Activated T-helper 1 cell treated with anti-CD3 and anti-CD28 coated beads, Interleukin-12 subunit alpha, Interleukin-12 subunit beta, Interleukin-2, Interleukin-4 antibody, amounts not matched to agents 30 ng/mL and 10 ng/mL and 1 ng/mL, durations not matched to agents 14 hours and 24 hours and 36 hours (primary cell): Measurements from ENCODE around the gene ARHGEF9. TPM values are rescaled to one million over a fixed set of nuclear protein-coding genes. Genes with fewer than 3 reads are reported as not detected.
"Not testable (repeated sequence)": the region's sequence is repeated elsewhere in the genome, so short reads cannot be mapped to it uniquely, and the experiment has no call there.

ENCODE experiments used
- DNase-seq: peaks from one replicate; pipeline ENCODE4 v3.0.0; 2021; ENCODE audit warnings: low spot score
- H3K27ac Mint-ChIP-seq: one replicate; pipeline ENCODE4 v1.8.0; 2021; ENCODE audit warnings: mild to moderate bottlenecking, mixed read lengths
- H3K27me3 Mint-ChIP-seq: one replicate; pipeline ENCODE4 v1.8.0; 2022; ENCODE audit warnings: mild to moderate bottlenecking, moderate library complexity, mixed read lengths; ENCODE audit not compliant: insufficient read depth
- H3K36me3 Mint-ChIP-seq: one replicate; pipeline ENCODE4 v1.8.0; 2021; ENCODE audit warnings: low read depth, mixed read lengths
- H3K4me1 Mint-ChIP-seq: one replicate; pipeline ENCODE4 v1.8.0; 2021; ENCODE audit warnings: low read depth, mixed read lengths
- H3K4me3 Mint-ChIP-seq: one replicate; pipeline ENCODE4 v1.8.0; 2021; ENCODE audit warnings: mild to moderate bottlenecking, moderate library complexity, mixed read lengths
- H3K9me3 Mint-ChIP-seq: one replicate; pipeline ENCODE4 v1.8.0; 2021; ENCODE audit warnings: mixed read lengths
- intact Hi-C: fragments of 100-400 bp; cut with micrococcal nuclease; formaldehyde crosslinking; loops from one replicate; pipeline ENCODE4 v1.15.1; 2024
- total RNA-seq: library from RNA; stranded (reverse); gene quantifications from 2 replicates; pipeline ENCODE4 v1.2.3, GENCODE V29; 2022

ARHGEF9 gene
- 18.9 and 20.2 TPM in 2 replicates for total RNA-seq

GRCh38 chrX:63784902-63785707, at the start of gene ARHGEF9:
TSS of gene ARHGEF9 (minus strand) at chrX:63785214. CDS start at chrX:63785145, 69 bp downstream.
- no peaks in the 10 kb centered on the region for H3K36me3 Mint-ChIP-seq
- DNase-seq, result no peak
- peaks cover 4% of the 10 kb centered on the region for H3K9me3 Mint-ChIP-seq

GRCh38 chrX:63825446-63825845, 40.4 kb upstream of the ARHGEF9 start:
- intact Hi-C loops, DNase-seq, H3K9me3 Mint-ChIP-seq, H3K27me3 Mint-ChIP-seq, H3K4me3 Mint-ChIP-seq, H3K36me3 Mint-ChIP-seq, H3K4me1 Mint-ChIP-seq, H3K27ac Mint-ChIP-seq: not testable (repeated sequence)

More at GRCh38 chrX:63784902-63785707, at the start of gene ARHGEF9:
- H3K27me3 Mint-ChIP-seq, result no peaks in the 10 kb centered on the region
- H3K27ac Mint-ChIP-seq, result no peak within 1 kb of the TSS
- intact Hi-C loops, result no loop called here
- H3K4me1 Mint-ChIP-seq, result no peaks in the 10 kb centered on the region
- peak within 1 kb of the TSS; percentile 33 for H3K4me3 Mint-ChIP-seq

GRCh38 chrX:63818156-63818555, 33.1 kb upstream of the ARHGEF9 start:
- no peak overlapping the region for H3K27ac Mint-ChIP-seq
- no peaks in the 10 kb centered on the region for H3K4me1 Mint-ChIP-seq
- H3K4me3 Mint-ChIP-seq, result no peak overlapping the region
- no peak for DNase-seq
- H3K36me3 Mint-ChIP-seq, result no peaks in the 10 kb centered on the region
- H3K27me3 Mint-ChIP-seq, result no peaks in the 10 kb centered on the region
- no peaks in the 10 kb centered on the region for H3K9me3 Mint-ChIP-seq
- intact Hi-C loops, result no loop called here

DNA sequence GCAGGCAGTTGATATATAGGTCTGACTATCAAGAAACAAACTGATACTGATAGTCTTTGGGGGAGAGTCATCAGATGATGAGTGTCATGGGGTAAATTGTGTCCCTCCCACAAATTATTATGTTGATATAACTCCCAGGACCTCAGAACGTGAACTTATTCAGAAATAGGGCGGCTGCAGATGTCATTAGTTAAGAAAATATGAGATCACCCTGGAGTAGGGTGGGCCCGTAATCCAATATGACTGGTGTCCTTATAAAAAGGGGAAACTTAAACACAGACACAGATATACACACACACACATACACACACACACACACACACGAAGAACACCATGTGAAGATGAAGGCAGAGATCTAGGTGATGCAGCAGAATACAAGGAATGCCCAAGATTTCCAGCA, 32.7 kb upstream of the ARHGEF9 start:
- Mint-ChIP-seq H3K27ac (no peak overlapping the region), H3K27me3 (no peaks in the 10 kb centered on the region), H3K4me1 (no peaks in the 10 kb centered on the region), H3K4me3 (no peak overlapping the region), H3K36me3 (no peaks in the 10 kb centered on the region), H3K9me3 (no peaks in the 10 kb centered on the region)
- no peak for DNase-seq
- intact Hi-C loops, result no loop called here

DNA sequence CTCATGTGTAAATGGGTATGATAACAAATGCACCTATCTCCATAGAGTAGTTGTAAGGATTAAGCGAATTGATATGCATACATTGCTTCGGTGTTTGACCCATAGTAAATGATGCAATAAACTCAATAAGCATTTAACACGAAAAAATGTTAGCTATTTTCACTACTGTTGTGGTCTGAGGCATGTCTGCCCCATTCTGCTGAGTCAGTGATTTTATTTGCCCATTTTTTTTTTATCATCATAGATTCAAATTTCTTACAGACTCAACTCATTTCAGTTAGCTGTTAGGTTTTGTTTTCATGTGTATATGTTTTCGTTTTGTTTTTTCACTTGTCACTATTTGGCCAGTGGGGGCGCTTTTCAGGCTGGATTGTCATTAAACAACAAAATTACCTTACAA, 27.8 kb upstream of the ARHGEF9 start:
- DNase-seq, result no peak
- H3K27me3 Mint-ChIP-seq, result peaks cover under 1% of the 10 kb centered on the region
- H3K27ac Mint-ChIP-seq, result no peak overlapping the region
- intact Hi-C loops, result no loop called here
- H3K9me3 Mint-ChIP-seq, result no peaks in the 10 kb centered on the region
- no peaks in the 10 kb centered on the region for H3K36me3 Mint-ChIP-seq
- no peaks in the 10 kb centered on the region for H3K4me1 Mint-ChIP-seq
- H3K4me3 Mint-ChIP-seq, result no peak overlapping the region

DNA sequence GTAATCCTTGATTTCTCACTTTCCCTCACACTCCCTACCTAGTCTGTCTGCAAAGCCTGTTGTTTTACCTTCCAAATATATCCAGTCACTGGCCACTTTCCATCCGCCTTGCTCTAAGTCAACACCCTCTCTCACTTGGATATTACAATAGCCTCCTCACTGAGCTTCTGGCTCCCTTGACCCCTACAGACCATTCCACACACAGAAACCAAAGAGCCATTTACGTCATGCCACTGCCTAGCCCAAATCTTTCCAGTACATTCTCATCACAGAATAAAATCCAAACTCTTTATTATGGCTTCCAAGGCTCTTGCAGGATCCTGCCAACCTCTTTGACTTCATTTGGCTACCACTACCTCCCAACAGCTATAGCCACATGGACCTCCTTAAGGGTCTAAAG, 25.7 kb upstream of the ARHGEF9 start:
- Mint-ChIP-seq H3K27ac (no peak overlapping the region), H3K4me1 (no peaks in the 10 kb centered on the region), H3K27me3 (peaks cover 2% of the 10 kb centered on the region), H3K4me3 (no peak overlapping the region), H3K36me3 (no peaks in the 10 kb centered on the region), H3K9me3 (no peaks in the 10 kb centered on the region)
- DNase-seq, result no peak
- intact Hi-C loops, result no loop called here

- Mint-ChIP-seq H3K36me3 (no peaks in the 10 kb centered on the region), H3K27ac (no peak overlapping the region), H3K27me3 (peaks cover 2% of the 10 kb centered on the region), H3K4me3 (no peak overlapping the region), H3K4me1 (no peaks in the 10 kb centered on the region), H3K9me3 (no peaks in the 10 kb centered on the region)
- intact Hi-C loops, result no loop called here
- no peak for DNase-seq
Measured at GRCh38 chrX:63809173-63809572, 24.2 kb upstream of the ARHGEF9 start.

GRCh38 chrX:63795406-63795805, 10.4 kb upstream of the ARHGEF9 start:
- intact Hi-C loops, H3K4me1 Mint-ChIP-seq, H3K27ac Mint-ChIP-seq, DNase-seq, H3K9me3 Mint-ChIP-seq, H3K36me3 Mint-ChIP-seq, H3K4me3 Mint-ChIP-seq, H3K27me3 Mint-ChIP-seq: not testable (repeated sequence)

- intact Hi-C loops, result no loop called here
- no peaks in the 10 kb centered on the region for H3K27me3 Mint-ChIP-seq
- H3K36me3 Mint-ChIP-seq, result no peaks in the 10 kb centered on the region
- no peak overlapping the region for H3K27ac Mint-ChIP-seq
- H3K4me3 Mint-ChIP-seq, result no peak overlapping the region
- no peak for DNase-seq
- H3K9me3 Mint-ChIP-seq, result peaks cover 4% of the 10 kb centered on the region
- no peaks in the 10 kb centered on the region for H3K4me1 Mint-ChIP-seq
Measured at GRCh38 chrX:63785708-63786040, 660 bp upstream of the ARHGEF9 start.

- H3K4me1 Mint-ChIP-seq, result no peaks in the 10 kb centered on the region
- H3K27me3 Mint-ChIP-seq, result no peaks in the 10 kb centered on the region
- no peak overlapping the region for H3K4me3 Mint-ChIP-seq
- intact Hi-C loops, result no loop called here
- H3K36me3 Mint-ChIP-seq, result no peaks in the 10 kb centered on the region
- DNase-seq, result no peak
- H3K9me3 Mint-ChIP-seq, result peaks cover 4% of the 10 kb centered on the region
- no peak overlapping the region for H3K27ac Mint-ChIP-seq
Measured at GRCh38 chrX:63784346-63784901, 590 bp downstream of the ARHGEF9 start.

- peaks cover 4% of the 10 kb centered on the region for H3K9me3 Mint-ChIP-seq
- H3K36me3 Mint-ChIP-seq, result no peaks in the 10 kb centered on the region
- no peak for DNase-seq
- intact Hi-C loops, result no loop called here
- H3K27ac Mint-ChIP-seq, result no peak overlapping the region
- H3K27me3 Mint-ChIP-seq, result no peaks in the 10 kb centered on the region
- H3K4me1 Mint-ChIP-seq, result no peaks in the 10 kb centered on the region
- no peak overlapping the region for H3K4me3 Mint-ChIP-seq
Measured at GRCh38 chrX:63782515-63782914, 2.5 kb downstream of the ARHGEF9 start.

- no peak overlapping the region for H3K4me3 Mint-ChIP-seq
Measured at GRCh38 chrX:63768760-63769159, 16.3 kb downstream of the ARHGEF9 start.

DNA sequence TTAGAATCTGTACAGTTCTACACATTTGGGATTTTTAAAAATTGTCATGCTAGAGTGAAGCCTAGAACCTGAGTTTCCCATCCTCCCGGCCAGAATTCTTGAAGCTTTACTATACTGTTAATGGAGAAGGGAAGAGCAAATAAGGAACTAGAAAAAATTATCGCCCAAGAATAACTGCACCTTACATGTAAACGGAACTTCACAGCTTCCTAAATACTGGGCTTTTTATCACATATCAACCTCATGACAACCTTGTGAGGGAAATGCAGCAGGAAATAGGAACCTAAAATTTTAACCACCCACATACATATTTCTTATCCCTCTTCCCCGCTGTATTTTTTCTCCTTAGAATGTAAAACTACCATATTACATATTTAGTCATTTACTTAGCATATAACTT, 19.3 kb downstream of the ARHGEF9 start:
- no peak for DNase-seq
- Mint-ChIP-seq H3K4me3 (no peak overlapping the region), H3K27me3 (peaks cover 5% of the 10 kb centered on the region), H3K9me3 (peaks cover 10% of the 10 kb centered on the region), H3K4me1 (peaks cover 9% of the 10 kb centered on the region), H3K36me3 (no peaks in the 10 kb centered on the region), H3K27ac (no peak overlapping the region)
- intact Hi-C loops, result no loop called here

More at GRCh38 chrX:63768760-63769159, 16.3 kb downstream of the ARHGEF9 start:
- no peaks in the 10 kb centered on the region for H3K4me1 Mint-ChIP-seq
- intact Hi-C loops, result no loop called here
- H3K27me3 Mint-ChIP-seq, result peaks cover 5% of the 10 kb centered on the region
- H3K27ac Mint-ChIP-seq, result no peak overlapping the region
- no peak for DNase-seq
- H3K9me3 Mint-ChIP-seq, result peaks cover 10% of the 10 kb centered on the region
- no peaks in the 10 kb centered on the region for H3K36me3 Mint-ChIP-seq
